Neural progenitor cell (in vitro differentiated cells): Measurements from ENCODE around the gene APOC3. TPM values are rescaled to one million over a fixed set of nuclear protein-coding genes. Genes with fewer than 3 reads are reported as not detected.

ENCODE experiments used
- DNase-seq: peaks from one replicate; pipeline ENCODE4 v3.0.0-alpha.2; 2016; ENCODE audit warnings: low spot score
- H2AFZ ChIP-seq: fragments of 200-600 bp; sonication (generic); replicated peaks from 2 replicates; pipeline ENCODE4 v1.6.1; 2016; ENCODE audit warnings: antibody characterized with exemption
- H3F3A ChIP-seq: fragments of 200-600 bp; sonication (generic); 2 replicates; pipeline ENCODE4 v1.6.1; 2016; ENCODE audit warnings: antibody characterized with exemption, low read depth
- H3K27ac ChIP-seq: fragments of 200-600 bp; sonication (generic); 2 replicates; pipeline ENCODE4 v1.5.1; 2016; ENCODE audit warnings: mild to moderate bottlenecking
- H3K27me3 ChIP-seq: fragments of 200-600 bp; sonication (generic); 2 replicates; pipeline ENCODE4 v1.6.1; 2016; ENCODE audit warnings: mild to moderate bottlenecking, moderate library complexity
- H3K36me3 ChIP-seq: fragments of 200-600 bp; sonication (generic); 2 replicates; pipeline ENCODE4 v1.5.1; 2016
- H3K4me1 ChIP-seq: fragments of 200-600 bp; sonication (generic); 2 replicates; pipeline ENCODE4 v1.6.1; 2016; ENCODE audit warnings: mixed run types
- H3K4me2 ChIP-seq: fragments of 200-600 bp; sonication (generic); 2 replicates; pipeline ENCODE4 v1.6.1; 2016
- H3K4me3 ChIP-seq: fragments of 200-600 bp; sonication (generic); 2 replicates; pipeline ENCODE4 v1.5.1; 2016
- H3K79me2 ChIP-seq: fragments of 200-600 bp; sonication (generic); 2 replicates; pipeline ENCODE4 v1.6.1; 2016; ENCODE audit warnings: low read depth
- H3K9ac ChIP-seq: fragments of 200-600 bp; sonication (generic); 2 replicates; pipeline ENCODE4 v1.6.1; 2016
- H3K9me3 ChIP-seq: fragments of 200-600 bp; sonication (generic); 2 replicates; pipeline ENCODE4 v1.5.1; 2016; ENCODE audit warnings: low read depth
- H4K20me1 ChIP-seq: fragments of 200-600 bp; sonication (generic); 2 replicates; pipeline ENCODE4 v1.6.1; 2016; ENCODE audit warnings: low read depth
- H3K27ac Mint-ChIP-seq: 3 replicates; pipeline ENCODE4 v1.8.0; 2021; ENCODE audit warnings: mixed read lengths
- H3K27me3 Mint-ChIP-seq: 2 replicates; pipeline ENCODE4 v1.8.0; 2022; ENCODE audit warnings: low read depth, mild to moderate bottlenecking, inconsistent platforms, moderate library complexity, mixed read lengths; ENCODE audit not compliant: insufficient read depth
- H3K36me3 Mint-ChIP-seq: 3 replicates; pipeline ENCODE4 v1.8.0; 2021; ENCODE audit warnings: mixed read lengths
- H3K4me1 Mint-ChIP-seq: 3 replicates; pipeline ENCODE4 v1.8.0; 2021; ENCODE audit warnings: mixed read lengths
- H3K4me3 Mint-ChIP-seq: 3 replicates; pipeline ENCODE4 v1.8.0; 2021; ENCODE audit warnings: mild to moderate bottlenecking, moderate library complexity, mixed read lengths
- H3K9me3 Mint-ChIP-seq: 3 replicates; pipeline ENCODE4 v1.8.0; 2020; ENCODE audit warnings: mixed read lengths
- CTCF ChIP-seq: fragments of 200-600 bp; sonication (generic); IDR thresholded peaks from 2 replicates; pipeline ENCODE4 v1.5.1; 2017; ENCODE audit warnings: antibody characterized with exemption, mild to moderate bottlenecking
- EZH2 ChIP-seq: fragments of 200-600 bp; sonication (generic); IDR thresholded peaks from 2 replicates; pipeline ENCODE4 v1.6.1; 2017; ENCODE audit warnings: antibody characterized with exemption, mild to moderate bottlenecking, moderate library complexity
- EZH2phosphoT487 ChIP-seq: fragments of 200-600 bp; sonication (generic); IDR thresholded peaks from 2 replicates; pipeline ENCODE4 v1.6.1; 2017; ENCODE audit warnings: antibody characterized with exemption
- total RNA-seq: library from RNA; depleted of rRNA; stranded (reverse); fragments of >200 nt; gene quantifications from 2 replicates; pipeline ENCODE4 v1.2.3, GENCODE V29; 2015; ENCODE audit warnings: low replicate concordance

The APOC3 gene
- total RNA-seq, 1 donor from 2014 or later: not detected

- Histone ChIP-seq H3K79me2 (no peaks in the 10 kb centered on the region), H3K9ac (no peak overlapping the region), H2AFZ (no peak overlapping the region), H3K27me3 (no peaks in the 10 kb centered on the region), H3K36me3 (no peaks in the 10 kb centered on the region), H3F3A (no peaks in the 10 kb centered on the region), H3K4me3 (no peak overlapping the region), H4K20me1 (no peaks in the 10 kb centered on the region), H3K4me1 (peaks cover 15% of the 10 kb centered on the region), H3K4me2 (no peak overlapping the region), H3K9me3 (no peaks in the 10 kb centered on the region), H3K27ac (no peak overlapping the region)
- no peaks in the 10 kb centered on the region for H3K36me3 Mint-ChIP-seq
- peaks cover 10% of the 10 kb centered on the region for H3K4me1 Mint-ChIP-seq
- no peak for DNase-seq
- H3K27ac Mint-ChIP-seq: no peak overlapping the region
- H3K4me3 Mint-ChIP-seq: no peak overlapping the region
- peaks cover 2% of the 10 kb centered on the region for H3K27me3 Mint-ChIP-seq
- TF ChIP-seq EZH2 (no peak), CTCF (no peak), EZH2phosphoT487 (no peak)
- H3K9me3 Mint-ChIP-seq: no peaks in the 10 kb centered on the region
These were observed 4.3 kb upstream of the APOC3 start for GRCh38 chr11:116825434-116825833.

- Histone ChIP-seq H3K9ac (no peak overlapping the region), H3K4me3 (no peak overlapping the region), H3K79me2 (no peaks in the 10 kb centered on the region), H3F3A (no peaks in the 10 kb centered on the region), H2AFZ (no peak overlapping the region), H3K36me3 (no peaks in the 10 kb centered on the region), H3K4me2 (no peak overlapping the region), H3K4me1 (peaks cover 15% of the 10 kb centered on the region), H3K27me3 (no peaks in the 10 kb centered on the region), H4K20me1 (no peaks in the 10 kb centered on the region), H3K9me3 (no peaks in the 10 kb centered on the region), H3K27ac (no peak overlapping the region)
- H3K27ac Mint-ChIP-seq: no peak overlapping the region
- H3K9me3 Mint-ChIP-seq: no peaks in the 10 kb centered on the region
- TF ChIP-seq EZH2 (no peak), CTCF (no peak), EZH2phosphoT487 (no peak)
- peaks cover 2% of the 10 kb centered on the region for H3K27me3 Mint-ChIP-seq
- no peaks in the 10 kb centered on the region for H3K36me3 Mint-ChIP-seq
- H3K4me1 Mint-ChIP-seq: peaks cover 10% of the 10 kb centered on the region
- no peak overlapping the region for H3K4me3 Mint-ChIP-seq
- no peak for DNase-seq
These were observed 3.6 kb upstream of the APOC3 start for GRCh38 chr11:116825854-116826750.

- Histone ChIP-seq H3K4me1 (peaks cover 15% of the 10 kb centered on the region), H3K9me3 (no peaks in the 10 kb centered on the region), H3K36me3 (no peaks in the 10 kb centered on the region), H3K4me2 (no peak overlapping the region), H3K4me3 (no peak overlapping the region), H3K27ac (no peak overlapping the region), H4K20me1 (no peaks in the 10 kb centered on the region), H3K27me3 (no peaks in the 10 kb centered on the region), H3F3A (no peaks in the 10 kb centered on the region), H2AFZ (no peak overlapping the region), H3K9ac (no peak overlapping the region), H3K79me2 (no peaks in the 10 kb centered on the region)
- Mint-ChIP-seq H3K27me3 (peaks cover 2% of the 10 kb centered on the region), H3K4me1 (peaks cover 10% of the 10 kb centered on the region), H3K9me3 (peaks cover under 1% of the 10 kb centered on the region), H3K4me3 (no peak overlapping the region), H3K27ac (no peak overlapping the region), H3K36me3 (no peaks in the 10 kb centered on the region)
- TF ChIP-seq CTCF (no peak), EZH2phosphoT487 (no peak), EZH2 (no peak)
- no peak for DNase-seq
These were observed 2.8 kb upstream of the APOC3 start for GRCh38 chr11:116826751-116827431.
